WTC11 (cell line): ENCODE measurements around the gene UNC119B.

Source experiments
- E2F4 ChIP-seq: sonication (generic); formaldehyde crosslinking; IDR thresholded peaks from 2 replicates; pipeline ENCODE4 v1.8.1; 2022; ENCODE audit warnings: low read depth, mild to moderate bottlenecking, moderate library complexity, missing genetic modification reagents, borderline replicate concordance
- ESRRA ChIP-seq: sonication (generic); formaldehyde crosslinking; IDR thresholded peaks from 2 replicates; pipeline ENCODE4 v1.8.1; 2022; ENCODE audit warnings: mild to moderate bottlenecking, missing genetic modification reagents, borderline replicate concordance
- ETV6 ChIP-seq: sonication (generic); formaldehyde crosslinking; IDR thresholded peaks from 2 replicates; pipeline ENCODE4 v1.8.1; 2022; ENCODE audit warnings: mild to moderate bottlenecking, missing genetic modification reagents
- FOXJ3 ChIP-seq: sonication (generic); formaldehyde crosslinking; IDR thresholded peaks from 2 replicates; pipeline ENCODE4 v1.9.0; 2021; ENCODE audit warnings: missing genetic modification reagents, mild to moderate bottlenecking, borderline replicate concordance
- JUN ChIP-seq: sonication (generic); formaldehyde crosslinking; IDR thresholded peaks from 2 replicates; pipeline ENCODE4 v1.8.0; 2023; ENCODE audit warnings: mild to moderate bottlenecking, missing genetic modification reagents
- ZNF263 ChIP-seq: sonication (generic); formaldehyde crosslinking; IDR thresholded peaks from 2 replicates; pipeline ENCODE4 v1.8.1; 2022; ENCODE audit warnings: low read depth, mild to moderate bottlenecking, moderate library complexity, missing genetic modification reagents
- TF ChIP-seq, protein P1 (sequence below): fragments of 200-600 bp; IDR thresholded peaks from 2 replicates; pipeline ENCODE4 v1.8.0; 2022; ENCODE audit warnings: antibody characterized with exemption
- TF ChIP-seq, protein P2 (sequence below): sonication (generic); formaldehyde crosslinking; IDR thresholded peaks from 2 replicates; pipeline ENCODE4 v1.8.1; 2023; ENCODE audit warnings: mild to moderate bottlenecking, missing genetic modification reagents, moderate library complexity
- TF ChIP-seq, protein P3 (sequence below): sonication (generic); formaldehyde crosslinking; IDR thresholded peaks from 2 replicates; pipeline ENCODE4 v1.8.1; 2023; ENCODE audit warnings: mild to moderate bottlenecking, missing genetic modification reagents, borderline replicate concordance

- TF ChIP-seq JUN (CRISPR knock-in tag) = no peak
- TF ChIP-seq, protein P1, sequence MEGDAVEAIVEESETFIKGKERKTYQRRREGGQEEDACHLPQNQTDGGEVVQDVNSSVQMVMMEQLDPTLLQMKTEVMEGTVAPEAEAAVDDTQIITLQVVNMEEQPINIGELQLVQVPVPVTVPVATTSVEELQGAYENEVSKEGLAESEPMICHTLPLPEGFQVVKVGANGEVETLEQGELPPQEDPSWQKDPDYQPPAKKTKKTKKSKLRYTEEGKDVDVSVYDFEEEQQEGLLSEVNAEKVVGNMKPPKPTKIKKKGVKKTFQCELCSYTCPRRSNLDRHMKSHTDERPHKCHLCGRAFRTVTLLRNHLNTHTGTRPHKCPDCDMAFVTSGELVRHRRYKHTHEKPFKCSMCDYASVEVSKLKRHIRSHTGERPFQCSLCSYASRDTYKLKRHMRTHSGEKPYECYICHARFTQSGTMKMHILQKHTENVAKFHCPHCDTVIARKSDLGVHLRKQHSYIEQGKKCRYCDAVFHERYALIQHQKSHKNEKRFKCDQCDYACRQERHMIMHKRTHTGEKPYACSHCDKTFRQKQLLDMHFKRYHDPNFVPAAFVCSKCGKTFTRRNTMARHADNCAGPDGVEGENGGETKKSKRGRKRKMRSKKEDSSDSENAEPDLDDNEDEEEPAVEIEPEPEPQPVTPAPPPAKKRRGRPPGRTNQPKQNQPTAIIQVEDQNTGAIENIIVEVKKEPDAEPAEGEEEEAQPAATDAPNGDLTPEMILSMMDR = no peak
- no peak for TF ChIP-seq E2F4 (CRISPR knock-in tag)
- no peak for TF ChIP-seq ZNF263 (CRISPR knock-in tag)
- TF ChIP-seq, protein P2, sequence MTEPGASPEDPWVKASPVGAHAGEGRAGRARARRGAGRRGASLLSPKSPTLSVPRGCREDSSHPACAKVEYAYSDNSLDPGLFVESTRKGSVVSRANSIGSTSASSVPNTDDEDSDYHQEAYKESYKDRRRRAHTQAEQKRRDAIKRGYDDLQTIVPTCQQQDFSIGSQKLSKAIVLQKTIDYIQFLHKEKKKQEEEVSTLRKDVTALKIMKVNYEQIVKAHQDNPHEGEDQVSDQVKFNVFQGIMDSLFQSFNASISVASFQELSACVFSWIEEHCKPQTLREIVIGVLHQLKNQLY = no peak
- TF ChIP-seq FOXJ3 (CRISPR knock-in tag) = no peak
- no peak for TF ChIP-seq ETV6 (CRISPR knock-in tag)
- no peak for TF ChIP-seq ESRRA
- TF ChIP-seq, protein P3, sequence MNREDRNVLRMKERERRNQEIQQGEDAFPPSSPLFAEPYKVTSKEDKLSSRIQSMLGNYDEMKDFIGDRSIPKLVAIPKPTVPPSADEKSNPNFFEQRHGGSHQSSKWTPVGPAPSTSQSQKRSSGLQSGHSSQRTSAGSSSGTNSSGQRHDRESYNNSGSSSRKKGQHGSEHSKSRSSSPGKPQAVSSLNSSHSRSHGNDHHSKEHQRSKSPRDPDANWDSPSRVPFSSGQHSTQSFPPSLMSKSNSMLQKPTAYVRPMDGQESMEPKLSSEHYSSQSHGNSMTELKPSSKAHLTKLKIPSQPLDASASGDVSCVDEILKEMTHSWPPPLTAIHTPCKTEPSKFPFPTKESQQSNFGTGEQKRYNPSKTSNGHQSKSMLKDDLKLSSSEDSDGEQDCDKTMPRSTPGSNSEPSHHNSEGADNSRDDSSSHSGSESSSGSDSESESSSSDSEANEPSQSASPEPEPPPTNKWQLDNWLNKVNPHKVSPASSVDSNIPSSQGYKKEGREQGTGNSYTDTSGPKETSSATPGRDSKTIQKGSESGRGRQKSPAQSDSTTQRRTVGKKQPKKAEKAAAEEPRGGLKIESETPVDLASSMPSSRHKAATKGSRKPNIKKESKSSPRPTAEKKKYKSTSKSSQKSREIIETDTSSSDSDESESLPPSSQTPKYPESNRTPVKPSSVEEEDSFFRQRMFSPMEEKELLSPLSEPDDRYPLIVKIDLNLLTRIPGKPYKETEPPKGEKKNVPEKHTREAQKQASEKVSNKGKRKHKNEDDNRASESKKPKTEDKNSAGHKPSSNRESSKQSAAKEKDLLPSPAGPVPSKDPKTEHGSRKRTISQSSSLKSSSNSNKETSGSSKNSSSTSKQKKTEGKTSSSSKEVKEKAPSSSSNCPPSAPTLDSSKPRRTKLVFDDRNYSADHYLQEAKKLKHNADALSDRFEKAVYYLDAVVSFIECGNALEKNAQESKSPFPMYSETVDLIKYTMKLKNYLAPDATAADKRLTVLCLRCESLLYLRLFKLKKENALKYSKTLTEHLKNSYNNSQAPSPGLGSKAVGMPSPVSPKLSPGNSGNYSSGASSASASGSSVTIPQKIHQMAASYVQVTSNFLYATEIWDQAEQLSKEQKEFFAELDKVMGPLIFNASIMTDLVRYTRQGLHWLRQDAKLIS (CRISPR knock-in tag) = no peak
These were observed 13.6 kb upstream of the UNC119B start for GRCh38 chr12:120696626-120697025.
